ENCODE measurements around the gene ANTXRL. TPM values are rescaled to one million over a fixed set of nuclear protein-coding genes. Genes with fewer than 3 reads are reported as not detected.
"Not testable (repeated sequence)": the region's sequence is repeated elsewhere in the genome, so short reads cannot be mapped to it uniquely, and the experiment has no call there.

The ANTXRL gene
- total and polyA plus RNA-seq, 2 of the 8 experiments (the other 6 are each of a cell fraction or from before 2014, with no cell fraction given) = not detected

GRCh38 chr10:46270963-46271530 lies 15.8 kb upstream of the ANTXRL start:
- H3K23ac ChIP-seq (ENCODE audit: insufficient read length); DNase-seq (ENCODE audit: low read depth in 1 of 2, low spot score in 2 of 2); H3K9me3 ChIP-seq (ENCODE audit: insufficient read depth in 2 of 2, low read depth in 1 of 2, low read length in 1 of 2); H3K9ac ChIP-seq (replicated peaks in 1 of 4; ENCODE audit: extremely low read depth in 1 of 4, low read depth in 3 of 4, low read length in 3 of 4); H4K91ac ChIP-seq (replicated peaks; ENCODE audit: insufficient read length, low read length); H3K4me3 ChIP-seq (ENCODE audit: extremely low read depth in 1 of 4, insufficient read depth in 2 of 4, low read depth in 3 of 4, low read length in 4 of 4); H3K14ac ChIP-seq (ENCODE audit: insufficient read length); H3K4me1 ChIP-seq (replicated peaks in 1 of 4; ENCODE audit: control insufficient read depth in 3 of 4, insufficient read depth in 4 of 4, low read length in 3 of 4); H3K27ac ChIP-seq (ENCODE audit: low read depth, low read length); H3K79me2 ChIP-seq (ENCODE audit: control insufficient read depth in 1 of 2, insufficient read depth in 2 of 2, low read length in 2 of 2); H2BK12ac ChIP-seq (ENCODE audit: low read depth, low read length); H3K4ac ChIP-seq (replicated peaks; ENCODE audit: insufficient read length, low read depth, low read length); H3K36me3 ChIP-seq (ENCODE audit: control insufficient read depth in 2 of 4, insufficient read depth in 4 of 4, low read length in 3 of 4); H2BK15ac ChIP-seq (ENCODE audit: low read length); H2BK5ac ChIP-seq (ENCODE audit: low read depth, low read length); H2AK5ac ChIP-seq (ENCODE audit: low read depth, low read length); FAIRE-seq; H3K79me1 ChIP-seq (ENCODE audit: low read depth, low read length); H3K4me2 ChIP-seq (ENCODE audit: insufficient read depth in 1 of 2, low read depth in 2 of 2, low read length in 2 of 2); H2BK20ac ChIP-seq (ENCODE audit: low read length); H2BK120ac ChIP-seq (replicated peaks; ENCODE audit: low read depth, low read length); H4K20me1 ChIP-seq (replicated peaks in 1 of 2; ENCODE audit: control insufficient read depth in 1 of 2, insufficient read depth in 2 of 2, low read length in 2 of 2); H3K27me3 ChIP-seq (replicated peaks in 1 of 4; ENCODE audit: control insufficient read depth in 3 of 4, extremely low read depth in 1 of 4, insufficient read depth in 3 of 4, low read length in 3 of 4); POLR2A ChIA-PET (ENCODE audit: partially characterized antibody); H2AFZ ChIP-seq (ENCODE audit: low read length); H3K56ac ChIP-seq (replicated peaks; ENCODE audit: insufficient read length, low read depth, low read length); H3K18ac ChIP-seq (ENCODE audit: extremely low read depth, low read length); H4K8ac ChIP-seq (ENCODE audit: extremely low read depth, insufficient read depth, low read length); H4K5ac ChIP-seq (ENCODE audit: insufficient read length, low read depth, low read length): not testable (repeated sequence)
- WGBS, 2 experiments (ENCODE audit: extremely low coverage in 1 of 2, insufficient coverage in 1 of 2, insufficient read length in 1 of 2, insufficient replicate concordance in 2 of 2, low coverage in 1 of 2, low lambda C conversion rate in 2 of 2, missing lambda C conversion rate in 1 of 2) = 91% methylated on average over 7 of the region's 7 CpGs; no CpG with 5 or more reads in 1 of the 2 experiments
- CTCF ChIA-PET (ENCODE audit: partially characterized antibody) = interaction anchor here (1.0 to 3.3 kb wide), 2 partner anchors 37 to 43 kb away, joined by 3 to 19 read pairs; no protein-coding TSS in a partner anchor
- H3K23me2 ChIP-seq (ENCODE audit: low read depth, low read length) = peaks cover 11% of the 10 kb centered on the region; the same call in 1 of the 2 replicates

Measured in H1 (cell line).